ENCODE measurements around the gene FBXL13.

The FBXL13 gene

DNA sequence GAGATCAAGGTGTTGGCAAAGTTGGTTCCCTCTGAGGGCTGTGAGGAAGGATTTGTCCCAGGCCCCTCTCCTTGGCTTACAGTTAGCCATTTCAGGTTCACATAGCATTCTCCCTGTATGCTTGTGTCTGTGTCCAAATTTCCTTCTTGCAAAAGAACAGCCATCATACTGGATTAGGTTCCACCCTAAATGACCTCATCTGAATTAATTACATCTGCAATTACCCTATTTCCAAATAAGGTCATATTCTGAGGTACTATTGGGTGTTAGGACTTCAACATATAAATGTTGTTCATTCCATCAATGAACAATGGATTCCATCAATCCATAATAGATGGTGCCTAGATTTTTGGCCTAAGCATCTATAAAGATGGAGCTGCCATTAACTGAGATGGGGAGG lies 178.0 kb downstream of the FBXL13 start:
- no peak for DNase-seq (ENCODE audit: low spot score)

DNA sequence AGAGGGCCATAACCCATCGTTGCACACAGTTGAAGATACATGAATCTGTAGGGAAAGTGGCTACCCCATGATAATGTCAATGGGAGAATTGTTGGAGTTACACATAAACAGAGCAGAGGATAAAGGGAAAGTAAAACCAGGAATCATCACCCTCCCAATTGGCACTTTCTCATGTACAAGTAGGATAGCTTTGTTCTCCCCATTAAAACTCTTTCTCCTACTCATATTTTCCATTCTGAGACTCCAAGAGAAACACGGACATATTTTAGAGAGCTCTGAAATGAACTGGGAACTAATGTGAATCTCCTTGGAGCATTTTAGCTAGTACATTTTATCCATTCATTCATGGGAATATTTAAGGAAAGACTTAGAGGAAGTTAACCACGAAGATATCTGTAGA lies 179.0 kb downstream of the FBXL13 start:
- DNase-seq (ENCODE audit: low spot score), result no peak

DNA sequence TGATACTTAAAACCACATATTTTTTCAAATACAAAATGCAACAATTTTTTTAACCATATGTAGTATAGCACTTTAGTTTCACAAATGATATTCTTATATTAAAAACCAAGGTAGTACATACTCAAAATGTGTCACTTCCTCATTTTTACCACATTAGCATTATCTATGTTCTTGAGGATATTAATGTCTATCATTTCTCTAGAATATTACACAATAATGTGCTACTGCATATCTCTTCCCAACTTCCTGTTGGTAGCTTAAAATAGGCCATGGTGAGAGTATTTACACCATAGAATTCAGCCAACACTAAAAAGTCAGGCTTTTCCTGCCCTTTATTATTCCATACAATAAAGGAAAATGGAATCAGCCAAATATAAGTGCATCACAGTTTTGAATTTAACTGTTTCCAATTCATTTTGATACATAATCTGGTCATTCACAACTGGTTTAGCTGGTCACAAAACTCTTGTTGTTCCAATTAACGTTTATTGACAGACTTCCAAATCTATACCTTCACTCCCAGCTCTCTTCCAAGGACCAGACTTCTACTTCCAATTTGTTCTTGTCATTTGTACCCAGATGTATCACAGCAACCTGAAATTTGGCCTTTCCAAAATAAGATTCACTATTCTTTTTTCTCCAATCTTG lies 181.8 kb downstream of the FBXL13 start:
- no peak for DNase-seq (ENCODE audit: low spot score)

DNA sequence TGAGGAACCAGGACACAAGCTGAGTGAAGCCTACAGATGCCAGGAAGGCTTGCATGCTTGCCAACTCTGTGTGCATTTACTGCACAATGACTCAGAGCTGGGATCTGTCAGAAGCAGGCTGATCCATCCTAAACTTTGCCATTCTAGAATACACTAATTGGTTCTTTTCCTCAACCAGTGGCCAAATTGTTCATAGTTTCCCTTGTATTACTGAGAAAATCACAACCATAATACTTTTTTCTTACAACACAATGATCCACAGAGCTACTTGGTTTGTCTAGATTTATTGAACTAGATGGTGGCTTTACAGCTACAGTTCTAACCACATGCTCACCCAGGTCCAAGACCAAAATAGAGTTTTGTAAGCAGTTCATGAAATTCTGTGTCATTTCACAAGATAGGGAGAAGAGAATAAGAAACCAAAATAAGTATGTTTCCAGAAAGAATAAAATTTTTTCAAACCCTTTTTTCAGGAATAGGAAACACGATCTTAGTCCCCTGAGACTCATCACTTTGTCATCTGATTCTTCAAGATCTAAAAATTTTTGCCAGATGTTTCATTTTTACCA lies 182.8 kb downstream of the FBXL13 start:
- no peak for DNase-seq (ENCODE audit: low spot score)

DNA sequence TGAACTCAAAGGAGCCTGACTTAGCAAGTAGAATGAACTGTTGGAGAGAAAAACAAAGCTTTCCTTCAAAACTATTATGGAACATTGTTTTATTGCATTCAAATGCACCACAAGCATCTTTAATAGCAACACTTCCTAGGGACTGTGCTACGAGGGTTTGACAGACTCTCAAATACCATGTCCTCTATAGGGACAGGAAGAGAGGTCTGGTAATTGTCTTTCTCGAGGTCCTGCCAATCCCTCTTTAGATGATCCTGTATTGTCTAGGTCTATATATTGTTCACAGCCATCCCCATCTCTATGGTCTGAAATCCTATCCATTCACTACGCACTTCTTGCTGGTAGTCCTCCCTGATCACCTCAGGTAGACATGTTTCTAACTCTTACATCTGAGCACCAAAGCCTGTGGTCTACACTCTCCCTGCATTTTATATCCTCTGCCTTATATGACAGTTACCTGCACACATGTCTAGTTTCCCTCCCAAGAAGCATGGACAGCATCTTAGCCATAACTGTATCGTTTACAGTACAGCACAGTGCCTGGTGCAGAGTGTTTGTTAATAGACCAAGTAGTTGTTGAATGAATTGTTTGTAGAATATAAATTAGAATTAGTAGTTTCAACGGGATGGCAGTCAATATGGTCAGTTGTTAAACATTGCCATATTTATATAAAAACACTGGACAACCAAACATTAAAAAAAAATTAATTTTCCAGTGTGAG lies 183.5 kb downstream of the FBXL13 start:
- no peak for DNase-seq (ENCODE audit: low spot score)

DNA sequence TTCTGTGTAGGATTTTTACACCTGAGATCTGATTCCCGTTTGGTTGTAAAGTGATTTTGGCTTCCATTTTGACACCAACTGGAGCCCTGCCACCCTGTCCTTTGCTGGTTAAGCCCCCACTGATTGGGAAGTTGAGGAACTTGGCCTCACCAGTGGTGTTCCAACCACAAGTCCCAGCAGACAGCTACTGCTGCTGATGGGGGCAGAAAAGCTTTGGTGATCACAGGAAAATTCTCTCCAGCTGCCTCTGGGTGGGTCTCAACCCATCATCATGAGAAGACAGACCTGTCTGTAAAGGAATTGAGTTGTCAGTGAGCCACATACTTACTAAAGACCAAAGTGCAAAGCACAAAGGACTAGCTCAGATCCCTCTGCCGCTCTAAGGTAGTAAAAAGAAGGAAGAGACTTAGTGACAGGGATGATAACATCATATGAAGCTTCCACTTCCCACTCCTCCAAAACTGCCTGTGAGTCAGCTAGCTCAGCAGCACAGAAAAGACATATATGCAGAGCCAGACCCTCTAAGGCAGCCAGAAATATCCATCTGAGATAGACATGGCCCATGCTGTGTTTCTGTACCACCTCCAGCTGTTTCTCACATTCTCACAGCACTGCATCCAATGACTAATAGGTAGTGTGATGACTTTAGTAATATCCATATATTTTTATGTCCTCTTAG lies 184.2 kb downstream of the FBXL13 start:
- DNase-seq (ENCODE audit: low spot score), result no peak

DNA sequence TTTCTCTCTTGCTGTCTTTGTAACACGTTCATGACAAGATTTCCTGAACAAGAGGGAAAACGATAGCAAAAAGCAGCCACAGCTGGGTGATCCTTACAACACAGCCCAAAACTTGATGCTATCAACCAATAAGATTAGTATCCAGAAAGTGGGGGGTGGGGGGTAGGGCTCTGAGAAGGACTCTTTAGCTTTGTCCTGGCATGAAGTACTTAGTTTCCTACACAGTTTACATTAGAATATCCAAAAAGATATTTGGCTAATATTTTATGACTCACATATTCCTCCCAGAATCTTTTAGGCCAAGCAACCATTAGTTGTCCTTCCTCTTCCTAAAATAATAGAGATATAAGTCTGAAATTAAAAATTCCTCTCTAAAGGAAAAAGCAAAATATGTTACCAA lies 184.7 kb downstream of the FBXL13 start:
- DNase-seq (ENCODE audit: low spot score), result no peak

DNA sequence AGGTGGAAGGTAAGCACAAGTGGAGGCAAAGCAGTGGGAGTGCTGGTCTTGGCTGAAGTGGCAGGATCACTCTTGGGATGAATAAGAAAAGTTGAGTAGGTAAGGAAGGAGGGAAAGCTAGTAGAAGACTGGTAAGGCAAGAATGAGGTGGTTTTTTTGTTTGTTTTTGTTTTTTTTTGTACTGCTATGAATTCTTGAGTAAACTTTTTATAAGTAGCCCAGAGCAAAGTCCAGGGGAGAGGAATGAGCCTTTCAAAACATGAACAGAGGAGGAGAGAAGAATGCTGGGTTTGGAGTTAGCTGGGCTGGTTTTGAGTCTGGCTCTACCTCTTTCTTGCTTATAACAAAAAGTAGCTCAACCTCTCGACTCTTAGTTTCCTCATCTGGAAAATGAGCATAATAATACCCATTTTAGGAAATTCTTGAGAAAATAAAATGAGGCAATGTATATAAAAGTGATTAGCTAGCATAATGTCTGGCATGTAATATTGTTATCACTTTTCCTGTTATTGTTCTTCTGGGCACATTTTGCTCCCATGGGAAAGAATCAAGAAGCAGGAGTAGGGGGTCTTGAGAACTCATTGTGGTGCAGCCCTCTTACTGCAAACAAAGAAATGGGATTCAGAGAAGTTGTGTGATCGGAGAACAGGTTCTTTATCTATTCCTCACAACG lies 185.9 kb downstream of the FBXL13 start:
- DNase-seq (ENCODE audit: low spot score), result no peak

DNA sequence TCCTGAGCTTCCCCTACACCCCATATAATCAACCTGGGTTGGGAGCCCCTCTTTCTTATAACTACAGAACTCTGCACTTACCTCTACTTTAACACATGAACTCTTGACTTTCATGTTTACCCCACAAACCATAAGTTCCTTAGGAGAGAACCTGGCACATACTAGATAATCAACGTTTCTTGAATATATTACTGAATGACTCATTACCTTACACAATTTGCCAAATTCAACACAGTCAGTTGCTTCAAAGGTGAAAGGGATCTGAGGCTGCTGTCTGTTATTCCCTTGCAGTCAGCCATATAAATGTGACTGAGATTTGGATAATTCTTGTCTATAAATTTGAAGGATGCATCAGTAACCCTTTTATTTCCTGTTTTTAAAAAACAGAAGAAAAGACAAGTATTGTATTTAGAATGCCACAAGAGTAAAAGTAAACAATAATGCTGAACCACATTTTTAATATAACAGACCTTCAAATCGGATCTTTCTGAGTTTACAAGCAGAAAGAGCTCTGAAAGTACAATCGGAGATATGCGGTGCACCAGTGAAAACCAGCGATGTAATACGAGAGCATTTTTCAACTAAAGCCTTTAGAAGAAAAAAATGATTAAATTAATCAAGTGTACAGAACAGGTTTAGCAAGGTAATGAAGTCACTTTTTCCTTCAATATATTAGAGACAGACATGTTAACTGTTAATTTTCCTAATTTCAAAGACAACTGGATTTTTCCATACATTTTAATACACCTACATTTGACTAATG lies 191.3 kb downstream of the FBXL13 start:
- DNase-seq (ENCODE audit: low spot score), result no peak

DNA sequence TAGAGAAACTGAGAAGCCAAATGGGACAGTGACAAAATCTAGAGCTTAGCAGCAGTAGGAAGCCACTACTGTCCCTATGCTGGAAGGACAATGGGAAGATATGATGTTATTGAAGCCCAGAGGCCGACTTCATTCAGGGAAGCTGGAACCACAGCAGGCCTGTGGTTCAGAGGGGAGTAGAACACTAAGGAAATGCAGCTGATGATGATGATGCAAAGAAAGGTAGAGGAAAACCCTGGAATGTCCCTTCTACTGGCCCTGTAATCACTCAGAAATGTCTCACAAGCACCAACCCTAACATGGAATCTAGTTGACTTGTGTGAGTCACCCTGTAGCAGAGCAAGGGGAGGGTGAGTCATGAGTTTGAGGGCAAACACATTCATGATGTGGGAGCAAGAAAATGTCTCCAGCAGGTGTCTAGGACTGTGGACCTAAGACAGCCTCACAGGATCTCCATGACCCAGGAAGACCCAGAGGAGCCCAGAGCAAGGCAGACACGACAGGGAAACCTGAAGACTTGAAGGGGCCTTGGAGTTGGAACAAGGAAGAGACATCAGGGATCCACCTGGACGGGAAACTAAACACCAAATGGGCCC lies 198.8 kb downstream of the FBXL13 start:
- no peak for DNase-seq (ENCODE audit: low spot score)

DNA sequence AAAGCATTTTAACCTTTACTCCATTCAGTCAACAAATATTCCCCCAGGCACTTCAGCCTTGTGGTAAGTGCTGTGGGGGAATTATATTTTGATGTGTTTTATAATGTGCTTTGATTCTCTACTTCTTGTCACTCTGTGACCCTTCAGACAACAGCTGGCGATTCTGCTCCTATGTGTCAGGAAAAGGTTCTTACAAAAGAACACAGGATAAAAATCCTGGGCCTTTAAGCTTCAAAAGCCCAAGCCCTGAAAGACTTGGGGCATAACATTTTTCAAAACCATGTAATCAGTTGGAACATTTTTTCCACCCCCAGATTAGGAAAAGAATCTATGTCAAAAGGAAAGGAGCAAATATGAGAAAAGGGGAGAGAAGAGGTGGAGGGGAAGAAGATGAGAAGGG lies 199.6 kb downstream of the FBXL13 start:
- no peak for DNase-seq (ENCODE audit: low spot score)

DNA sequence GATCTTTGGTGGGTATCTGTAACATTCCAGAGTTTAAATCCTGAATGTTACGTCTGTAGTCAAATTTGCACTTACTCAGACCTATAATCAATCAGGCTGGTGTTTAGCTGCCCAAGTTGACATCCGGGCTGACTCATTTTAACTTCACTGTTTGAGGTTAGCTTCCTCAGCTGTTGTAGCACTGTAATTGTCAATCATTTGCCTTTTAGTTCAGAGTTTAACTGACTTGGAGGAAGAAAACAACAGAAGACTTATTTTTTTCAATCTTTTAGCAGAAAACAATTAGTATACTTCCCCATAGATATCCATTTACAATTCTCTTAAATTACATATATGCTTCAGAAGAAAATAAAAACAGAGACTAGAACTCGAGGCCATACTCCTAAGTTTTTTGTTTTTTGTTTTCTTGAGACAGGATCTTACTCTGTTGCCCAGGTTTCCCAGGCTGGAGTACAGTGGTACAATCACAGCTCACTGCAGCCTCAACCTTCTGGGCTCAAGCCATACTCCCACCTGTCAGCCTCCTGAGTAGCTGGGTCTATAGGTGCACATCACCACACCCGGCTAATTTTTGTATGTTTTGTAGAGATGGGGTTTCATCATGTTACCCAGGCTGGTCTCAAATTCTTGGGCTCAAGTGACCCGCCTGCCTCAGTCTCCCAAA lies 200.3 kb downstream of the FBXL13 start:
- no peak for DNase-seq (ENCODE audit: low spot score)

DNA sequence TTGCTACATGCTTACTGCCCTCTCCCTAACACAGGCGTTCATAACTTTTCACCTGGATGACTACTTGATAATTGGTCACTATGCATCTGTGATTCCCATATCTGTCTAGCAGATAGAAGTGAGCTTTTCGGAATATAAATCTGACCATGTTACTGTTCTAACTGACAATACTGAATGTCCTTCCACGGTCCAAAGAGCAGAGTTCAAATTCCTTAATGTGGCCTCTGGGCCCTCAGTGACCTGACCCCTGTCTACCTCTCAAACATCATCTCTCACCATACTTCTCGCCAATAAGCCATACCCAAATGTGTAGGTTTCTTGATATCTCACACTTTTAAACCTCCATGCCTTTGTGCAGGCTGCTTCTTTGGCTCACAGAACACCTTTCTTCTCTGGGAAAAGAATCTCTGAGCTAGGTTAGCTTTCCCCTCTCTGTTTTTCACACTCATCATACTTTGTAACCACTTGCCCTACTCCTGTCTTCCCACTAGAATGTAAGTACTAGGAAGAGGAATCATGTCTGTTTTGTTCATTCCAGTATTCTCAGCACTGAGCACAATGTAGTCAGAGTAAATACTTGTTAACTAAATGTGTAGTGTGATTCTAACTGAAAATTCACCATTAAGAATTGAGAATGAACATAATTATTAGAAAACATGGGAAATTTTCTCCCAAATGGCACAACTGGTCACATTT lies 201.0 kb downstream of the FBXL13 start:
- no peak for DNase-seq (ENCODE audit: low spot score)

DNA sequence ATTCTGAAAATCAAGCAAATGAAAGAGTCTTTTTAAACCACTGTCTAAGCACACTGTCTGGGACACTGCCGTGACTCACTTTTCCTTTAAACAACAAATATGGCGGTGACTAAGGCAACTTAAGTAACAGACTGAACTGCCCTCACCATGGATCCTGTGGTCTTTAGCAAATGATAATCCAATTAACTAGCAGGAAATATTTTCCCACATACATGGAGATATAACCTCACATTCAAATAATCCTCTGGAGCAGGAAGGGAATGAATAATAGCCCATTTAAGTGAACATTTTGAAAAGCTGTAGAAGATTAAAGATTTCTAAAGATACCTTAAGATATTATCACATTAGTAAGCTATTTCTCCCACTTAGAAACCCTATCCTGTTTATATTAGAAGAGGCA lies 202.1 kb downstream of the FBXL13 start:
- no peak for DNase-seq (ENCODE audit: low spot score)

DNA sequence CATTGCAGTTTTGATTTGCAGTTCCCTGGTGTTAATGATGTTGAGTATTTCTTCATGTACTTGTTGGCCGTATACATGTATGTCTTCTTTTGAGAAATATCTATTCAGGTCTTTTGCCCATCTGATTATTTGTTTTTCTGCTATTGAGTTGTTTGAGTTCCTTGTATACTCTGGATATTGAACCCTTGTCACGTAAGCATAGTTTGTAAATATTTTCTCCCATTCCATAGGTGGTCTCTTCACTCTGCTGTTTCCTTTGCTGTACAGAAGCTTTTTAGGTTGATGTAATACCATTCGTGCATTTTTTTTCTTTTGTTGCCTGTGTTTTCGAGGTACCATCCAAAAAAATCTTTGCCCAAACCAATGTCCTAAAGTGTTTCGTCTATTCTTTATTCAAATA lies 205.4 kb downstream of the FBXL13 start:
- DNase-seq (ENCODE audit: low spot score), result no peak

DNA sequence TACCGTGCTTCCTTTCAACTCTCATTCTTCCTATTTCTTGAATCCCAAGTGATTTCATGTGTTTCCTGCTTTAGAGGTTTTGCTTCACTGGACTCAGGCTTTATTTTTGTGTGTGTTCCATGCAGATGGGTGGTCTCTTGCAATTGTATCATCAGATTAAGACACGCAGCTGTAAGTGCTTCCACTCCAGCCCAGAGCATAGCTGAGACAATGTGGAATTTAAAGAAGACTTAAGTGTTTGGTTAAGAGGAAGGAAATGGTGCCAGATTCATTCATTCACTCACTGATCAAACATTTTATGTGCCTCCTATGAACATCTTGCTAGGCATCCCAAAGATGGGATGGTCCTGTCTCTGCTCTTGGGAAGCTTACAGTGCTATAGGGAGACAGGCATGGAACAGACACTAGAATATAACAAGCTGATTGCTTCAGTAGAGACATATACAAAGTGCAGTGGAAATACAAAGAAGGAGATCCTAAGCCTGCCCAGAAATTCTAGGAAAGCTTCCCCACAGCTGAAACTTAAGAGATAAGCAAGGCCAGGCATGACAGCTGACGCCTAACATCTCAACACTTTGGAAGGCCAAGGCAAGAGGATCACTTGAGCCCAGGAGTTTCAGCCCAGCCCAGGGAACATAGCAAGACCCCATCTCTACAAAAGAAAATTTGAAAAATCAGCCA lies 207.9 kb downstream of the FBXL13 start:
- DNase-seq (ENCODE audit: low spot score), result no peak

DNA sequence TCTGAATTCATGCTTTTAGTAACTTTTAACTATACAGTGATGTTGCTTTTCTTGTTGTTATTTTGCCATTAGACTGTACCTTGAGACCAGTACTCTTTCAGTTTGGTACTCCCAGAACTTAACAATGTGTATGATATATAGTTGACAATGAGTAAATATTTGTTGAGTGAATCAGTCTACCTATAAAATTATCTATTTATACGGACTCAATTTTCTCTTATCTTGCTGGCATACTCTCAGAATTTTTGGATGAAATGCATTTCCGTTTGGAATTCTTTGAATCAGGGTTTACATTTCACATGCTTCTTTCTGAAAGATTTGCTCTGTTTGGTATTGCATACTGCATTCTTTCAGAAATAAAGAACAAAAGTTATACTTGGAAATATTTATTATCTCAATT lies 209.6 kb downstream of the FBXL13 start:
- no peak for DNase-seq (ENCODE audit: low spot score)

DNA sequence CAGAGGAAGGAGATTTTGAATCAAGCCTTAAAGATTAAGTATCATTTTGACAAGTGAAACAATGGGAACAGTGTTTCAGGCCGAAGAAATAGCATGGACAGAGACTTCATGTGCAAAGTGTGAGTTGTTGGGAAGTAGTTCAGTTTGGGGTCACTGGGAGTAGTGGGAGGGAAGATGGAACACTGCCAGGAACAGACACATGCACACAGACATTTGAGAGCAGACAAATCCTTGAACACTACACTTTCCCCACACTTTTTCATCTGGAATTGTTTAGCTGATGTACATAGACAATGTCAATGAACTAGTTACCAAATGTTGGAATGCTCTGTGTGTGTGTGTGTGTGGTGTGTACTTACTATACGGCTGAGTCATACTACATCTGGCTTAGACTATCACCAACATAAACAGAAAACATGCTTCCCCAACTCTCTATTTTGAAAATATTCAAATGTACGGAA lies 214.2 kb downstream of the FBXL13 start:
- no peak for DNase-seq (ENCODE audit: low spot score)

DNA sequence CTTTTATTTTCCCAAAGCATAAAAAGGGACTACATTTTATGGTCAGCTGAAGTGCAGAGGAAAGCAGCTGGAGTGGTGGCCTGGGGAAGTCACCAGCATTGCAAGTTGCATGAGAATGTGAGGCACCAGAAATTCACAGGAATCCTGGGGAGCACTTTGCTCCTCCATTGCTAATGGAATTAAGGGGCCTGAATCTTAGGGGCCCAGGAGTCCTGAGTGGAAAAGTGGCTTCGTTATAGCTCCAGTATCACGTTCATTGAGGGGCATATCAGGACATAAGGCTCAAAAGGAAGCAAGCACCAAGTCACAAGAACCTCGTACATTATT lies 214.8 kb downstream of the FBXL13 start:
- no peak for DNase-seq (ENCODE audit: low spot score)

Measured in SK-N-DZ (cell line).